ENCODE measurements around the gene ZBTB7B.

Gene ZBTB7B

GRCh38 chr1:155050560-155051341 is 48.1 kb downstream of the ZBTB7B start, which contains the start of gene ADAM15:
Gene ADAM15 (plus strand): TSS chr1:155051316. CDS start chr1:155051387, 71 bp downstream.
- DNase-seq, result peak; percentile 90
- Mint-ChIP-seq H3K9me3 (no peaks in the 10 kb centered on the region), H3K4me1 (ENCODE audit: low read depth) (peaks cover 26% of the 10 kb centered on the region), H3K4me3 (peak within 1 kb of the TSS; percentile 85), H3K36me3 (ENCODE audit: low read depth) (peaks cover 23% of the 10 kb centered on the region), H3K27ac (peak within 1 kb of the TSS; percentile 86), H3K27me3 (no peaks in the 10 kb centered on the region)

GRCh38 chr1:155051342-155051776 is 48.8 kb downstream of the ZBTB7B start:
- no peaks in the 10 kb centered on the region for H3K9me3 Mint-ChIP-seq
- no peak for DNase-seq
- H3K27ac Mint-ChIP-seq, result no peak overlapping the region
- H3K36me3 Mint-ChIP-seq (ENCODE audit: low read depth), result peaks cover 29% of the 10 kb centered on the region
- no peaks in the 10 kb centered on the region for H3K27me3 Mint-ChIP-seq
- H3K4me3 Mint-ChIP-seq, result peak overlapping the region; percentile 85
- H3K4me1 Mint-ChIP-seq (ENCODE audit: low read depth), result peaks cover 26% of the 10 kb centered on the region

- Mint-ChIP-seq H3K9me3 (no peaks in the 10 kb centered on the region), H3K36me3 (ENCODE audit: low read depth) (peaks cover 34% of the 10 kb centered on the region), H3K27me3 (no peaks in the 10 kb centered on the region), H3K27ac (no peak overlapping the region), H3K4me3 (peak overlapping the region; percentile 85), H3K4me1 (ENCODE audit: low read depth) (peaks cover 26% of the 10 kb centered on the region)
- peak; percentile 66 for DNase-seq
Observed at GRCh38 chr1:155051777-155052398, 49.3 kb downstream of the ZBTB7B start.

- H3K4me1 Mint-ChIP-seq (ENCODE audit: low read depth), result peaks cover 26% of the 10 kb centered on the region
- peak; percentile 47 for DNase-seq
Observed at GRCh38 chr1:155052439-155053395, 50.1 kb downstream of the ZBTB7B start.

GRCh38 chr1:155053531-155054105 is 51.0 kb downstream of the ZBTB7B start:
- no peak for DNase-seq
- peaks cover 50% of the 10 kb centered on the region for H3K36me3 Mint-ChIP-seq (ENCODE audit: low read depth)
- H3K27me3 Mint-ChIP-seq, result no peaks in the 10 kb centered on the region
- H3K27ac Mint-ChIP-seq, result no peak overlapping the region
- H3K4me1 Mint-ChIP-seq (ENCODE audit: low read depth), result peaks cover 26% of the 10 kb centered on the region
- H3K4me3 Mint-ChIP-seq, result peak overlapping the region; percentile 85
- no peaks in the 10 kb centered on the region for H3K9me3 Mint-ChIP-seq

More at GRCh38 chr1:155052439-155053395, 50.1 kb downstream of the ZBTB7B start:
- Mint-ChIP-seq H3K9me3 (no peaks in the 10 kb centered on the region), H3K4me3 (peak overlapping the region; percentile 85), H3K36me3 (ENCODE audit: low read depth) (peaks cover 41% of the 10 kb centered on the region), H3K27ac (peak overlapping the region; percentile 55), H3K27me3 (no peaks in the 10 kb centered on the region)

- Mint-ChIP-seq H3K4me3 (no peak overlapping the region), H3K4me1 (ENCODE audit: low read depth) (peaks cover 21% of the 10 kb centered on the region), H3K27me3 (no peaks in the 10 kb centered on the region), H3K36me3 (ENCODE audit: low read depth) (peaks cover 76% of the 10 kb centered on the region), H3K27ac (no peak overlapping the region), H3K9me3 (no peaks in the 10 kb centered on the region)
- DNase-seq, result no peak
Observed at GRCh38 chr1:155057104-155057503, 54.5 kb downstream of the ZBTB7B start.

- H3K36me3 Mint-ChIP-seq (ENCODE audit: low read depth), result peaks cover 76% of the 10 kb centered on the region
- no peak overlapping the region for H3K4me3 Mint-ChIP-seq
- no peak overlapping the region for H3K27ac Mint-ChIP-seq
- H3K9me3 Mint-ChIP-seq, result no peaks in the 10 kb centered on the region
- no peak for DNase-seq
- no peaks in the 10 kb centered on the region for H3K27me3 Mint-ChIP-seq
- peaks cover 20% of the 10 kb centered on the region for H3K4me1 Mint-ChIP-seq (ENCODE audit: low read depth)
Observed at GRCh38 chr1:155057788-155058211, 55.2 kb downstream of the ZBTB7B start.

GRCh38 chr1:155060736-155061135 is 58.1 kb downstream of the ZBTB7B start:
- Mint-ChIP-seq H3K36me3 (ENCODE audit: low read depth) (peaks cover 56% of the 10 kb centered on the region), H3K4me3 (no peak overlapping the region), H3K9me3 (no peaks in the 10 kb centered on the region), H3K4me1 (ENCODE audit: low read depth) (peaks cover 31% of the 10 kb centered on the region), H3K27ac (no peak overlapping the region), H3K27me3 (no peaks in the 10 kb centered on the region)
- no peak for DNase-seq

- peaks cover 47% of the 10 kb centered on the region for H3K36me3 Mint-ChIP-seq (ENCODE audit: low read depth)
- no peak overlapping the region for H3K27ac Mint-ChIP-seq
- no peaks in the 10 kb centered on the region for H3K9me3 Mint-ChIP-seq
- no peak overlapping the region for H3K4me3 Mint-ChIP-seq
- peaks cover 31% of the 10 kb centered on the region for H3K4me1 Mint-ChIP-seq (ENCODE audit: low read depth)
- DNase-seq, result peak; percentile 98
- no peaks in the 10 kb centered on the region for H3K27me3 Mint-ChIP-seq
Observed at GRCh38 chr1:155061381-155062150, 59.0 kb downstream of the ZBTB7B start.

GRCh38 chr1:155062151-155062686 is 59.6 kb downstream of the ZBTB7B start:
- peaks cover 42% of the 10 kb centered on the region for H3K36me3 Mint-ChIP-seq (ENCODE audit: low read depth)
- peak overlapping the region; percentile 82 for H3K4me3 Mint-ChIP-seq

GRCh38 chr1:155062702-155063411 is 60.3 kb downstream of the ZBTB7B start:
- Mint-ChIP-seq H3K9me3 (no peaks in the 10 kb centered on the region), H3K27me3 (no peaks in the 10 kb centered on the region), H3K4me3 (peak overlapping the region; percentile 82), H3K27ac (peak overlapping the region; percentile 72), H3K4me1 (ENCODE audit: low read depth) (peaks cover 31% of the 10 kb centered on the region), H3K36me3 (ENCODE audit: low read depth) (peaks cover 36% of the 10 kb centered on the region)
- peak; percentile 87 for DNase-seq

More at GRCh38 chr1:155062151-155062686, 59.6 kb downstream of the ZBTB7B start:
- Mint-ChIP-seq H3K4me1 (ENCODE audit: low read depth) (peaks cover 31% of the 10 kb centered on the region), H3K27me3 (no peaks in the 10 kb centered on the region), H3K9me3 (no peaks in the 10 kb centered on the region), H3K27ac (no peak overlapping the region)
- DNase-seq, result no peak

- Mint-ChIP-seq H3K27me3 (no peaks in the 10 kb centered on the region), H3K9me3 (no peaks in the 10 kb centered on the region), H3K27ac (peak within 1 kb of the TSS; percentile 72), H3K4me3 (peak within 1 kb of the TSS; percentile 82), H3K36me3 (ENCODE audit: low read depth) (peaks cover 31% of the 10 kb centered on the region), H3K4me1 (ENCODE audit: low read depth) (peaks cover 31% of the 10 kb centered on the region)
- peak; percentile 86 for DNase-seq
Observed at GRCh38 chr1:155063550-155064110, 61.0 kb downstream of the ZBTB7B start, which contains the start of gene EFNA4. Gene EFNA4 (plus strand): TSS chr1:155063740. CDS start chr1:155063824, 84 bp downstream.

Measured in activated T-cell treated with anti-CD3 and anti-CD28 coated beads, Interleukin-2, amount 50 U/mL, for 24 hours (primary cell).